ENCODE results near the gene STOX2. TPM values are rescaled to one million over a fixed set of nuclear protein-coding genes. Genes with fewer than 3 reads are reported as not detected.

The STOX2 gene
- polyA plus RNA-seq, 1 donor from 2014 or later, result 26.1 TPM

GRCh38 chr4:183863155-183863825, 41.8 kb upstream of the STOX2 start:
- H3K4me2 ChIP-seq (ENCODE audit: low read length), result no peak overlapping the region
- H3K9me3 ChIP-seq (ENCODE audit: low read length), result no peaks in the 10 kb centered on the region
- TF ChIP-seq MXI1 (conservative IDR thresholded peaks at IDR 0.05; ENCODE audit: poor library complexity, severe bottlenecking) (no peak), TAF1 (IDR thresholded peaks at IDR 0.05; ENCODE audit: low read depth) (no peak), SMC3 (conservative IDR thresholded peaks at IDR 0.05; ENCODE audit: poor library complexity) (no peak), RAD21 (conservative IDR thresholded peaks at IDR 0.05) (no peak)
- no peak overlapping the region for H3K4me3 ChIP-seq (ENCODE audit: low read length)
- H3K79me2 ChIP-seq (replicated peaks; ENCODE audit: insufficient read depth, low read length), result no peaks in the 10 kb centered on the region
- no peaks in the 10 kb centered on the region for H3K36me3 ChIP-seq (ENCODE audit: insufficient read depth, low read length)
- no peaks in the 10 kb centered on the region for H4K20me1 ChIP-seq (ENCODE audit: insufficient read depth)
- H3K27ac ChIP-seq (ENCODE audit: low read length), result no peak overlapping the region
- H3K9ac ChIP-seq (ENCODE audit: low read length), result no peak overlapping the region
- no peak overlapping the region for H2AFZ ChIP-seq (ENCODE audit: low read depth, low read length)
- no peaks in the 10 kb centered on the region for H3K9me2 ChIP-seq (ENCODE audit: insufficient read depth, low read length)
- no peaks in the 10 kb centered on the region for H3F3A ChIP-seq (ENCODE audit: insufficient read depth, low read length, poor library complexity, severe bottlenecking)
- no peaks in the 10 kb centered on the region for H3K27me3 ChIP-seq (ENCODE audit: insufficient read depth, low read depth, low read length)

- Histone ChIP-seq H3K36me3 (ENCODE audit: insufficient read depth, low read length) (no peaks in the 10 kb centered on the region), H3F3A (ENCODE audit: insufficient read depth, low read length, poor library complexity, severe bottlenecking) (no peaks in the 10 kb centered on the region), H3K9me2 (ENCODE audit: insufficient read depth, low read length) (no peaks in the 10 kb centered on the region), H3K4me2 (ENCODE audit: low read length) (no peak overlapping the region), H3K9ac (ENCODE audit: low read length) (no peak overlapping the region), H3K27ac (ENCODE audit: low read length) (no peak overlapping the region), H4K20me1 (ENCODE audit: insufficient read depth) (no peaks in the 10 kb centered on the region), H3K27me3 (ENCODE audit: insufficient read depth, low read depth, low read length) (no peaks in the 10 kb centered on the region), H3K9me3 (ENCODE audit: low read length) (no peaks in the 10 kb centered on the region), H3K79me2 (replicated peaks; ENCODE audit: insufficient read depth, low read length) (no peaks in the 10 kb centered on the region), H2AFZ (ENCODE audit: low read depth, low read length) (no peak overlapping the region), H3K4me3 (ENCODE audit: low read length) (no peak overlapping the region)
- TF ChIP-seq MXI1 (conservative IDR thresholded peaks at IDR 0.05; ENCODE audit: poor library complexity, severe bottlenecking) (no peak), POLR2AphosphoS5 (IDR thresholded peaks at IDR 0.05) (no peak), TAF1 (IDR thresholded peaks at IDR 0.05; ENCODE audit: low read depth) (no peak), EZH2 (IDR thresholded peaks at IDR 0.05; ENCODE audit: borderline replicate concordance, insufficient read depth, low read length, poor library complexity, severe bottlenecking) (no peak), SMC3 (conservative IDR thresholded peaks at IDR 0.05; ENCODE audit: poor library complexity) (no peak)
- TF ChIP-seq, protein P1, sequence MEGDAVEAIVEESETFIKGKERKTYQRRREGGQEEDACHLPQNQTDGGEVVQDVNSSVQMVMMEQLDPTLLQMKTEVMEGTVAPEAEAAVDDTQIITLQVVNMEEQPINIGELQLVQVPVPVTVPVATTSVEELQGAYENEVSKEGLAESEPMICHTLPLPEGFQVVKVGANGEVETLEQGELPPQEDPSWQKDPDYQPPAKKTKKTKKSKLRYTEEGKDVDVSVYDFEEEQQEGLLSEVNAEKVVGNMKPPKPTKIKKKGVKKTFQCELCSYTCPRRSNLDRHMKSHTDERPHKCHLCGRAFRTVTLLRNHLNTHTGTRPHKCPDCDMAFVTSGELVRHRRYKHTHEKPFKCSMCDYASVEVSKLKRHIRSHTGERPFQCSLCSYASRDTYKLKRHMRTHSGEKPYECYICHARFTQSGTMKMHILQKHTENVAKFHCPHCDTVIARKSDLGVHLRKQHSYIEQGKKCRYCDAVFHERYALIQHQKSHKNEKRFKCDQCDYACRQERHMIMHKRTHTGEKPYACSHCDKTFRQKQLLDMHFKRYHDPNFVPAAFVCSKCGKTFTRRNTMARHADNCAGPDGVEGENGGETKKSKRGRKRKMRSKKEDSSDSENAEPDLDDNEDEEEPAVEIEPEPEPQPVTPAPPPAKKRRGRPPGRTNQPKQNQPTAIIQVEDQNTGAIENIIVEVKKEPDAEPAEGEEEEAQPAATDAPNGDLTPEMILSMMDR (IDR thresholded peaks at IDR 0.05; ENCODE audit: poor library complexity, severe bottlenecking), result no peak
Observed at GRCh38 chr4:183867247-183867646, 37.9 kb upstream of the STOX2 start.

- H3K4me2 ChIP-seq (ENCODE audit: low read length), result no peak overlapping the region
- no peaks in the 10 kb centered on the region for H3K9me2 ChIP-seq (ENCODE audit: insufficient read depth, low read length)
- no peak overlapping the region for H3K27ac ChIP-seq (ENCODE audit: low read length)
- H4K20me1 ChIP-seq (ENCODE audit: insufficient read depth), result no peaks in the 10 kb centered on the region
- TF ChIP-seq SMC3 (conservative IDR thresholded peaks at IDR 0.05; ENCODE audit: poor library complexity), result no peak
- TF ChIP-seq POLR2AphosphoS5 (IDR thresholded peaks at IDR 0.05), result no peak
- TF ChIP-seq EZH2 (IDR thresholded peaks at IDR 0.05; ENCODE audit: borderline replicate concordance, insufficient read depth, low read length, poor library complexity, severe bottlenecking), result no peak
- TF ChIP-seq RAD21 (conservative IDR thresholded peaks at IDR 0.05), result no peak
- no peak for TF ChIP-seq EP300 (conservative IDR thresholded peaks at IDR 0.05; ENCODE audit: poor library complexity, severe bottlenecking)
- TF ChIP-seq, protein P2, sequence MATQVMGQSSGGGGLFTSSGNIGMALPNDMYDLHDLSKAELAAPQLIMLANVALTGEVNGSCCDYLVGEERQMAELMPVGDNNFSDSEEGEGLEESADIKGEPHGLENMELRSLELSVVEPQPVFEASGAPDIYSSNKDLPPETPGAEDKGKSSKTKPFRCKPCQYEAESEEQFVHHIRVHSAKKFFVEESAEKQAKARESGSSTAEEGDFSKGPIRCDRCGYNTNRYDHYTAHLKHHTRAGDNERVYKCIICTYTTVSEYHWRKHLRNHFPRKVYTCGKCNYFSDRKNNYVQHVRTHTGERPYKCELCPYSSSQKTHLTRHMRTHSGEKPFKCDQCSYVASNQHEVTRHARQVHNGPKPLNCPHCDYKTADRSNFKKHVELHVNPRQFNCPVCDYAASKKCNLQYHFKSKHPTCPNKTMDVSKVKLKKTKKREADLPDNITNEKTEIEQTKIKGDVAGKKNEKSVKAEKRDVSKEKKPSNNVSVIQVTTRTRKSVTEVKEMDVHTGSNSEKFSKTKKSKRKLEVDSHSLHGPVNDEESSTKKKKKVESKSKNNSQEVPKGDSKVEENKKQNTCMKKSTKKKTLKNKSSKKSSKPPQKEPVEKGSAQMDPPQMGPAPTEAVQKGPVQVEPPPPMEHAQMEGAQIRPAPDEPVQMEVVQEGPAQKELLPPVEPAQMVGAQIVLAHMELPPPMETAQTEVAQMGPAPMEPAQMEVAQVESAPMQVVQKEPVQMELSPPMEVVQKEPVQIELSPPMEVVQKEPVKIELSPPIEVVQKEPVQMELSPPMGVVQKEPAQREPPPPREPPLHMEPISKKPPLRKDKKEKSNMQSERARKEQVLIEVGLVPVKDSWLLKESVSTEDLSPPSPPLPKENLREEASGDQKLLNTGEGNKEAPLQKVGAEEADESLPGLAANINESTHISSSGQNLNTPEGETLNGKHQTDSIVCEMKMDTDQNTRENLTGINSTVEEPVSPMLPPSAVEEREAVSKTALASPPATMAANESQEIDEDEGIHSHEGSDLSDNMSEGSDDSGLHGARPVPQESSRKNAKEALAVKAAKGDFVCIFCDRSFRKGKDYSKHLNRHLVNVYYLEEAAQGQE (IDR thresholded peaks at IDR 0.05; ENCODE audit: borderline replicate concordance), result no peak
- no peak for TF ChIP-seq MXI1 (conservative IDR thresholded peaks at IDR 0.05; ENCODE audit: poor library complexity, severe bottlenecking)
- no peak for TF ChIP-seq TAF1 (IDR thresholded peaks at IDR 0.05; ENCODE audit: low read depth)
- TF ChIP-seq, protein P1 (IDR thresholded peaks at IDR 0.05; ENCODE audit: poor library complexity, severe bottlenecking), result no peak
- no peak overlapping the region for H3K9ac ChIP-seq (ENCODE audit: low read length)
- H3K79me2 ChIP-seq (replicated peaks; ENCODE audit: insufficient read depth, low read length), result no peaks in the 10 kb centered on the region
- no peak overlapping the region for H3K4me3 ChIP-seq (ENCODE audit: low read length)
- H3F3A ChIP-seq (ENCODE audit: insufficient read depth, low read length, poor library complexity, severe bottlenecking), result no peaks in the 10 kb centered on the region
- no peak overlapping the region for H2AFZ ChIP-seq (ENCODE audit: low read depth, low read length)
- H3K36me3 ChIP-seq (ENCODE audit: insufficient read depth, low read length), result no peaks in the 10 kb centered on the region
- no peaks in the 10 kb centered on the region for H3K27me3 ChIP-seq (ENCODE audit: insufficient read depth, low read depth, low read length)
- no peaks in the 10 kb centered on the region for H3K9me3 ChIP-seq (ENCODE audit: low read length)
Observed at GRCh38 chr4:183870997-183871396, 34.1 kb upstream of the STOX2 start.

All from neural cell (in vitro differentiated cells).